Measurements from ENCODE around the gene HSPG2. TPM values are rescaled to one million over a fixed set of nuclear protein-coding genes. Genes with fewer than 3 reads are reported as not detected.

The HSPG2 gene
- total and polyA plus RNA-seq, 2 of the 8 experiments (the other 6 are each of a cell fraction or from before 2014, with no cell fraction given) = 17.8 to 111 TPM

DNA sequence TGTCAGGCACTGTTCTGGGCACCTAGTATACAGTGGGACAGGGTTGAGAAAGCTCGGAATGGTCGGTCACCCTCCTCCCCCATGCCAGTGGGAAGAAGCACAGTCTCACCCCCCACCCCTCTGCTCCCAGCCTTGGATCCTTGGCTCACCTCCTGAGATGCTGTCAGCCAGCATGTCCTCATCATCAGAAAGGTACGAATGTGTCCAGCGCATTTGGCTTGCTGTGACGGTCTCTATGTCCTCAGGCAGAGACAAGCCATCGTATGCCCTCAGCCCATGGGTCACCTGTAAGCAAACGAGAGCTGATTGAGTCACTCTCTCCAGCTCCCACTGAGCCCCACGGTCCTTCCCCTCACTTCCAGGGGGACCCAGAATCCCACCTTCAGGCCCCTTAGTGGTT lies 41.1 kb downstream of the HSPG2 start:
- Histone ChIP-seq H3K18ac (ENCODE audit: extremely low read depth, low read length) (no peak overlapping the region), H3K4ac (replicated peaks; ENCODE audit: insufficient read length, low read depth, low read length) (no peak overlapping the region), H4K5ac (ENCODE audit: insufficient read length, low read depth, low read length) (no peak overlapping the region), H3K23me2 (ENCODE audit: low read depth, low read length) (no peaks in the 10 kb centered on the region), H2BK120ac (replicated peaks; ENCODE audit: low read depth, low read length) (no peak overlapping the region), H3K9me3 (ENCODE audit: insufficient read depth in 2 of 2, low read depth in 1 of 2, low read length in 1 of 2) (no peaks in the 10 kb centered on the region), H3K56ac (replicated peaks; ENCODE audit: insufficient read length, low read depth, low read length) (no peak overlapping the region), H2BK5ac (ENCODE audit: low read depth, low read length) (no peak overlapping the region), H3K23ac (ENCODE audit: insufficient read length) (no peak overlapping the region), H2BK20ac (ENCODE audit: low read length) (no peak overlapping the region), H2BK15ac (ENCODE audit: low read length) (no peak overlapping the region), H3K4me3 (ENCODE audit: extremely low read depth in 1 of 4, insufficient read depth in 2 of 4, low read depth in 3 of 4, low read length in 4 of 4) (no peak overlapping the region), H3K9ac (replicated peaks in 1 of 4; ENCODE audit: extremely low read depth in 1 of 4, low read depth in 3 of 4, low read length in 3 of 4) (no peak overlapping the region), H3K27me3 (replicated peaks in 1 of 4; ENCODE audit: control insufficient read depth in 3 of 4, extremely low read depth in 1 of 4, insufficient read depth in 3 of 4, low read length in 3 of 4) (no peaks in the 10 kb centered on the region), H4K91ac (replicated peaks; ENCODE audit: insufficient read length, low read length) (no peak overlapping the region), H3K14ac (ENCODE audit: insufficient read length) (no peak overlapping the region), H2AFZ (ENCODE audit: low read length) (no peak overlapping the region), H3K4me1 (replicated peaks in 1 of 4; ENCODE audit: control insufficient read depth in 3 of 4, insufficient read depth in 4 of 4, low read length in 3 of 4) (peaks cover 0 to 7% (median 3%) of the 10 kb centered on the region in 4 experiments; a peak in 2 of 7 replicates), H3K79me1 (ENCODE audit: low read depth, low read length) (no peaks in the 10 kb centered on the region), H2AK5ac (ENCODE audit: low read depth, low read length) (no peak overlapping the region), H4K8ac (ENCODE audit: extremely low read depth, insufficient read depth, low read length) (no peak overlapping the region), H3K79me2 (ENCODE audit: control insufficient read depth in 1 of 2, insufficient read depth in 2 of 2, low read length in 2 of 2) (no peaks in the 10 kb centered on the region; a peak in 1 of 4 replicates), H3K27ac (ENCODE audit: low read depth, low read length) (no peak overlapping the region), H3K36me3 (ENCODE audit: control insufficient read depth in 2 of 4, insufficient read depth in 4 of 4, low read length in 3 of 4) (peaks cover 0 to 13% (median 9%) of the 10 kb centered on the region in 4 experiments; a peak in 6 of 8 replicates), H3K4me2 (ENCODE audit: insufficient read depth in 1 of 2, low read depth in 2 of 2, low read length in 2 of 2) (no peak overlapping the region), H4K20me1 (replicated peaks in 1 of 2; ENCODE audit: control insufficient read depth in 1 of 2, insufficient read depth in 2 of 2, low read length in 2 of 2) (peaks cover 4 to 6% of the 10 kb centered on the region in 2 experiments), H2BK12ac (ENCODE audit: low read depth, low read length) (no peak overlapping the region)
- WGBS, 2 experiments (ENCODE audit: extremely low coverage in 1 of 2, insufficient coverage in 1 of 2, insufficient read length in 1 of 2, insufficient replicate concordance in 2 of 2, low coverage in 1 of 2, low lambda C conversion rate in 2 of 2, missing lambda C conversion rate in 1 of 2) = 93% methylated on average over 8 of the region's 8 CpGs; no CpG with 5 or more reads in 1 of the 2 experiments
- ChIA-PET POLR2A (ENCODE audit: partially characterized antibody) (no interaction called here), CTCF (ENCODE audit: partially characterized antibody) (interaction anchor here (1.0 to 2.1 kb wide), 9 partner anchors 10 to 67 kb away, joined by 3 to 9 read pairs (median 4); no protein-coding TSS in a partner anchor)
- DNase-seq (ENCODE audit: low read depth in 1 of 2, low spot score in 2 of 2) = no peak
- no peak for FAIRE-seq
- TF ChIP-seq TAF1 (IDR thresholded peaks at IDR 0.05; ENCODE audit: low read depth, low read length) = no peak
- TF ChIP-seq KDM1A (IDR thresholded peaks at IDR 0.05; ENCODE audit: borderline replicate concordance, low read length) = no peak
- TF ChIP-seq HDAC2 (IDR thresholded peaks at IDR 0.05; ENCODE audit: borderline replicate concordance in 1 of 2, low read depth in 2 of 2, low read length in 2 of 2) = no peak
- TF ChIP-seq POU5F1 (IDR thresholded peaks at IDR 0.05; ENCODE audit: low read depth, low read length) = no peak
- TF ChIP-seq, protein P1, sequence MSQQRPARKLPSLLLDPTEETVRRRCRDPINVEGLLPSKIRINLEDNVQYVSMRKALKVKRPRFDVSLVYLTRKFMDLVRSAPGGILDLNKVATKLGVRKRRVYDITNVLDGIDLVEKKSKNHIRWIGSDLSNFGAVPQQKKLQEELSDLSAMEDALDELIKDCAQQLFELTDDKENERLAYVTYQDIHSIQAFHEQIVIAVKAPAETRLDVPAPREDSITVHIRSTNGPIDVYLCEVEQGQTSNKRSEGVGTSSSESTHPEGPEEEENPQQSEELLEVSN (IDR thresholded peaks at IDR 0.05) = no peak
- no peak for TF ChIP-seq EGR1 (IDR thresholded peaks at IDR 0.05; ENCODE audit: borderline replicate concordance, low read depth, low read length)
- TF ChIP-seq KDM5A (IDR thresholded peaks at IDR 0.05; ENCODE audit: low read length) = no peak
- no peak for TF ChIP-seq SRF (IDR thresholded peaks at IDR 0.05; ENCODE audit: low read depth, low read length)
- TF ChIP-seq CREB1 (IDR thresholded peaks at IDR 0.05) = no peak
- no peak for TF ChIP-seq SUZ12 (IDR thresholded peaks at IDR 0.05; ENCODE audit: low read length)
- no peak for TF ChIP-seq TBP (IDR thresholded peaks at IDR 0.05; ENCODE audit: low read depth, low read length)
- TF ChIP-seq BRCA1 (IDR thresholded peaks at IDR 0.05; ENCODE audit: low read depth, low read length) = no peak
- no peak for TF ChIP-seq JUN (IDR thresholded peaks at IDR 0.05; ENCODE audit: low read depth, low read length)
- TF ChIP-seq MAFK (IDR thresholded peaks at IDR 0.05; ENCODE audit: low read depth, low read length) = no peak
- TF ChIP-seq SP4 (IDR thresholded peaks at IDR 0.05; ENCODE audit: low read length) = no peak
